Muscle of back (tissue), 11 donors: ENCODE data around the gene EIPR1. TPM values are rescaled to one million over a fixed set of nuclear protein-coding genes. Genes with fewer than 3 reads are reported as not detected.

Source experiments
- DNase-seq, 3 donors: peaks; one replicate each; pipeline versions ENCODE4 v3.0.0 to v3.0.0-alpha.2; 2013
- polyA plus RNA-seq, 10 donors: library from polyadenylated mRNA; unstranded; fragments of 120-200 nt; gene quantifications; one replicate each; pipeline ENCODE4 v1.2.1, GENCODE V29; 2013; ENCODE audit not compliant: insufficient read length in 10 of 10

Gene EIPR1
- polyA plus RNA-seq, 10 donors = 12.7 to 21.8 (median 17.3) TPM

- DNase-seq = no peak
Observed at GRCh38 chr2:3177891-3178577, 199.6 kb downstream of the EIPR1 start.

- no peak for DNase-seq
Observed at GRCh38 chr2:3176869-3177255, 200.8 kb downstream of the EIPR1 start.

- DNase-seq = no peak
Observed at GRCh38 chr2:3176071-3176868, 201.3 kb downstream of the EIPR1 start.

- no peak for DNase-seq
Observed at GRCh38 chr2:3175568-3175955, 202.1 kb downstream of the EIPR1 start.

- DNase-seq = no peak
Observed at GRCh38 chr2:3174626-3175567, 202.7 kb downstream of the EIPR1 start.

- no peak for DNase-seq
Observed at GRCh38 chr2:3173031-3173430, 204.6 kb downstream of the EIPR1 start.

GRCh38 chr2:3172265-3172935 lies 205.2 kb downstream of the EIPR1 start:
- DNase-seq = no peak

- no peak for DNase-seq
Observed at GRCh38 chr2:3171564-3172264, 205.9 kb downstream of the EIPR1 start.

GRCh38 chr2:3170792-3171455 lies 206.7 kb downstream of the EIPR1 start:
- no peak for DNase-seq

GRCh38 chr2:3169106-3169870 lies 208.3 kb downstream of the EIPR1 start:
- DNase-seq = peak in 1 of 3 donors; percentile 6

- peak in 2 of 3 donors; percentile 23 to 31 for DNase-seq
Observed at GRCh38 chr2:3168230-3168891, 209.3 kb downstream of the EIPR1 start.

- no peak for DNase-seq
Observed at GRCh38 chr2:3163401-3163800, 214.2 kb downstream of the EIPR1 start.

GRCh38 chr2:3162442-3163077 lies 215.1 kb downstream of the EIPR1 start:
- DNase-seq = no peak

GRCh38 chr2:3160751-3161330 lies 216.8 kb downstream of the EIPR1 start:
- no peak for DNase-seq

GRCh38 chr2:3159782-3160545 lies 217.7 kb downstream of the EIPR1 start:
- no peak for DNase-seq

GRCh38 chr2:3154700-3155099 lies 222.9 kb downstream of the EIPR1 start:
- no peak for DNase-seq

- no peak for DNase-seq
Observed at GRCh38 chr2:3154146-3154545, 223.5 kb downstream of the EIPR1 start.
